GM19351 (cell line): ENCODE measurements around the gene PTPRN2.

ENCODE experiments used
- ATAC-seq: cut with Tn5 transposase; IDR thresholded peaks from one replicate; pipeline ENCODE4 v1.9.1; 2021; ENCODE audit warnings: mild to moderate bottlenecking, moderate library complexity; ENCODE audit not compliant: unreplicated experiment

PTPRN2 gene

DNA sequence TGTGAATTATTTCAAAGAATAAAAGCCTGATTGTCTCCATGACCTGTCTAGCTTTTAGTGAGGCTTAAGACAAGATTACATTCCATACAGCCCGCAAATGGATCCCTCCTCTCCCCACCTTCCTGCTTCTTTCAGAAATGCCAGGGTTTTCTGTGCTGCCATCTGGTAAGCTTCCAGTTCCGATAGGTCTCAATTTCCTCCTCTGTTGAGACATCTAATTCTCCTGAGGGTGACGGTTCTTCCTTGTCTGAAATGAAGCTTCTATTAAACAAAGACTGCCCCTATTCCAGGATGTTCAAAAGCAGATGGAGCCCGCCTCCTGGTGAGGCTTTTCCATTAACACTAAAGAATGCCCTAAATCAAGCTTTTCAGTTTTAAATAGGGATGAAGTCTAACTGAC lies 295.6 kb downstream of the PTPRN2 start:
- no peak for ATAC-seq

- no peak for ATAC-seq
Measured at GRCh38 chr7:158289761-158290523, 297.7 kb downstream of the PTPRN2 start.

DNA sequence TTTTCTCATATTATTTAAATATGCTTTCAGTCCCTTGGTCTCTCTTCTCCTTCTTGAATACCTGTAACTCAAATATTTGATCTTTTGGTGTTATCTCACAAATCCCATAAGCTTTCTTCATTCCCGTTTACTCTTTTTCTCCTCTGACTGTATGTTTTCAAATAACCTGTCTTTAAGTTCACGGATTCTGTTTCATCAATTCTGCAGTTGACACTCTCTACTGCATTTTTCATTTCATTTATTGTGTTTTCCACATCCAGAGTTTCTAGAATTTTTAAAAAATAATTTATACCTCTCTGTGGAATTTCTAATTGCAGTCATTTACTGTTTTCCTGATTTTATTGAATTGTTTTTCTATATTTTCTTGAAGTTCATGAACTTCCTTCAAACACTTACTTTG lies 298.4 kb downstream of the PTPRN2 start:
- ATAC-seq, result no peak

- no peak for ATAC-seq
Measured at GRCh38 chr7:158286210-158286609, 301.4 kb downstream of the PTPRN2 start.

DNA sequence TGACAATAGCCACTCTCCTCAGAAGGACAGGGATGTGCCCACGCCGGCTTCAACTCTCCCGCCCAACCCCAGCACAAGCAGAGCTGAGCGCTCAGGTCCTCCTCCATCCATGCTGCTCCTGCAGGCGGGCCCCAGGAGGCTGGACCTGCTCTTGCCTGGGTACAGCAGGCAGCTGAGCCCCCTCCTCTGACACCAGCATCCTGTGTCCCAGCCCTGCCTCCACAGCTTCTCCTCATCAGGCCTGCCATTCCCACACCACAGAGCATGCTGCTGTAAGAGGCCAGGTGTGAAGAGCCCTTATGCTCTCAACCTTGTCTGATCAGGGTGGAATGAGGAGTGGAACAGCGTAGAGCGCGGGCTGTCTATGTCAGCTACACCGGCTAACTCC lies 302.2 kb downstream of the PTPRN2 start:
- ATAC-seq, result no peak

DNA sequence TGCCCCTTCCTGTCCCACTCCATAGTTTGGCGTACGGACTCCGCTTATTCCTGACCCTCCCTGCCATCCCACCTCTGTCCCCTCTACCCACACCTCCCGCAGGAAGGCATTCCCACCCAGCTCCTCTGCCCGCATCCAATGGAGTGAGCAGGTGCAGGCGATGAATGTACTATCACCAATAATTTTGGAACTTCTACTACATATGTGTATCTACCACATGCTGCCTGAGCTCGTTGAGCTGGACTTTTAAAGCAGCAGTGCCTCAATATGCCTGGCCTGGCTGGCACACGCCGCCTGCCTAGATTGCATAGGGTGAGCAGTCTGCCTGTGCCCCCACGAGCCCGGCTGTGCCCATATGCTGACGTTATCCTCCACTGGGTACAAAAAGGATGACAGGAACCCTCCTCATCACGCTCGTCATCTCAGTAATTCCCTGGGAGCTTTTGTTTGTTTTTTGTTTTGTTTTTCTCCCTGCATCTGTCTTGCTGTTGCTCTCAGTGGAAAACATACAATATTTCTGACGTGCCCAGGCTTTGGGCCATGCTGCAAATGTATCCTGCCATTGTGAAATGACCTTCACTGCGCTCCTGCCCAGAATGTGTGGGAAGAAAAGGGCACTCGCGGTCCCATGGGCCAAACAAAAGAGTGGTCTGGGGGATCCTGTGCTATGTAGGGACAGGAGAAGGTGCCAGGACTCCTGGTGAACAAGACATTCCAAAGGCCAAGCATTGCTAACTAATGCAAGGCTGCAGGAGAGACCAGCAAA lies 302.8 kb downstream of the PTPRN2 start:
- ATAC-seq, result no peak

DNA sequence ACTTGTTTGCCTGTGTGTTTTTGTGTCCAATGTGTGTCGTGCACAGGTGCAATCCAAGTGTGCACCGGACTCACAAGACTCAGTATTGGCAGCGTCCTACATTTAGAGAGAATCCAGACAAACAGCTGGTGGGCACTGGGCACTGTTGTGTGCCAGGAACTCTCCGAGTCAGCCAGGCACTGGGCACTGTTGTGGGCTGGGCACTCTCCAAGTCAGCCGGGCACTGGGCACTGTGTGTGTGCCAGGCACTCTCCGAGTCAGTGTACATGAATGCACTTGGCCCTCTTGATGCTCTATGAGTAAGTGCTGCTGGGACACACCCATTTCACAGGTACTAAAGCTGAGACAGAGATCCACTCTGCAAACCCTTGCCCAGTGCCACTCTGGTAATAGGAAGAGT lies 303.5 kb downstream of the PTPRN2 start:
- ATAC-seq, result no peak

- no peak for ATAC-seq
Measured at GRCh38 chr7:158283016-158283974, 304.3 kb downstream of the PTPRN2 start.

GRCh38 chr7:158282461-158283001 lies 305.1 kb downstream of the PTPRN2 start:
- no peak for ATAC-seq

DNA sequence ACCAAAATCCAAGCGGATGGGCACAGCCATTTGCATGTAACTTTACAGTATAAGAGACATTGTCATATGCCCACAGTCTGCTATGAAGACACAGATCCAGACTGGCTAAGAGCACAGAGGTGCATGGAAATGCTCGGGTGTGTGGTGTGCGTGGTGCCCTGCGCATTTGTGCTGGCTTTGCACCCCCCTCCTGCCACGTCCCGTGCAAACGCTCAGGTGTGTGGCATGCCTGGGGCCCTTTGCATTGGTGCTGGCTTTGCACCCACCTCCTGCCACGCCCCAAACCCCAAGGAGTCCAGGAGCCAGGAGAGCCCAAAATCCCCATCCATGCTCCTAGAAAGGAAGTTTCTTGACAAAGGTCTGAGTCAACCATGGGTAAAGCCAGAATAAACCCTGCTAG lies 306.2 kb downstream of the PTPRN2 start:
- no peak for ATAC-seq

GRCh38 chr7:158280448-158281144 lies 307.0 kb downstream of the PTPRN2 start:
- no peak for ATAC-seq

DNA sequence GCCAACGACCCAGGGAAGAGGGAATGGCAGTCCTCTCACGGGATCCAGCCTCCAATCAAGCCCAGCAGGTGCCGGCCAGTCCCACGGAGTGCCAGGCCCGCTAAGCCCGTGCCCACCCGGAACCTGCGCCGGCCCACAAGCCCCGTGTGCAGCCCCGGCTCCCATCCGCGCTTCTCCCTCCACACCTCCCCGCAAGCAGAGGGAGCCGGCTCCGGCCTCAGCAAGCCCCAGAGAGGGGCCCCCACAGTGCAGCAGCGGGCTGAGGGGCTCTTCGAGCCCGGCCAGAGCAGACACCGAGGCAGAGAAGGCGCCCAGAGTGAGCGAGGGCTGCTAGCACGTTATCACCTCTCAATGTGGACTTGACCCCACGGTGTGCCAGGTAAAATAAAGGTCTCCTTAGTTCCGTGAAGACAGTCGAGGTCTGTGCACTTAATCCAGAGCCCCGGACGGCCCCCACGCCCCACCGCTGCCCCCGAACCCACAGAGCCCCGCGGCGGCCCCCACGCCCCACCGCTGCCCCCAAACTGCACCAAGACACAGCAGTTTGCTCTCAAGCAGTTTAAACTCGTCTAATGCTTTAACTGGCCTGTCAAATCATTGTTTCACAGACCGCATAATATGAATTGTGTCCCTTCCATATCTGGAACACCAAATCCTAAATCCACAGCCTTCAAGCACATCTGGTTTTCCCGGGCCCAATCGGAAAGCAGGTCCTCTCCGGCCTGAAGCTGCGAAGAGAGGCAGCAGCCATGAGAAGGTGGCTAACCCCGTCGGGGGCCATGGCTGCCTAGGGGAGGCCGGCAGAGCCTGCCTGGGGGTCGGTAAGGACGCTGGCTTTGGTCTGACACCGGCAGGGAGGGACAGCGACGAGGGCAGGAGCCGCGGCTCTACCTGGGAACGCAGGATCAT lies 307.8 kb downstream of the PTPRN2 start:
- ATAC-seq, result no peak

DNA sequence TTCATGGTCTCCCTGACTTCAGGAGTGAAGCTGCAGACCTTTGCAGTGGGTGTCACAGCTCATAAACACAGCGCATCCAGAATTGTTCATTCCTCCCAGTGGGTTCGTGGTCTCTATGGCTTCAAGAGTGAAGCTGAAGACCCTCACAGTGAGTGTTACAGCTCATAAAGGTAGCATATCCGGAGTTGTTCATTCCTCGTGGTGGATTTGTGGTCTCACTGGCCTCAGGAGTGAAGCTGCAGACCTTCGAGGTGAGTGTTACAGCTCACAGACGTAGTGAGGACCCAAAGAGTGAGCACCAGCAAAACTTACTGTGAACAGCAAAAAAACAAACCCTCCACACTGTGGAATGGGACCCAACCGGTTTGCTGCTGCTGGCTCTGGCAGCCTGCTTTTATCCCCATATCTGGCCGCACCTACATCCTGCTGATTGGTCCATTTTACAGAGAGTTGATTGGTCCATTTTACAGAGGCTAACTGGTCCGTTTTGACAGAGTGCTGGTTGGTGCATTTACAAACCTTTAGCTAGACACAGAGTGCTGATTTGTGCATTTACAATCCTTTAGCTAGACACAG lies 308.8 kb downstream of the PTPRN2 start:
- no peak for ATAC-seq

DNA sequence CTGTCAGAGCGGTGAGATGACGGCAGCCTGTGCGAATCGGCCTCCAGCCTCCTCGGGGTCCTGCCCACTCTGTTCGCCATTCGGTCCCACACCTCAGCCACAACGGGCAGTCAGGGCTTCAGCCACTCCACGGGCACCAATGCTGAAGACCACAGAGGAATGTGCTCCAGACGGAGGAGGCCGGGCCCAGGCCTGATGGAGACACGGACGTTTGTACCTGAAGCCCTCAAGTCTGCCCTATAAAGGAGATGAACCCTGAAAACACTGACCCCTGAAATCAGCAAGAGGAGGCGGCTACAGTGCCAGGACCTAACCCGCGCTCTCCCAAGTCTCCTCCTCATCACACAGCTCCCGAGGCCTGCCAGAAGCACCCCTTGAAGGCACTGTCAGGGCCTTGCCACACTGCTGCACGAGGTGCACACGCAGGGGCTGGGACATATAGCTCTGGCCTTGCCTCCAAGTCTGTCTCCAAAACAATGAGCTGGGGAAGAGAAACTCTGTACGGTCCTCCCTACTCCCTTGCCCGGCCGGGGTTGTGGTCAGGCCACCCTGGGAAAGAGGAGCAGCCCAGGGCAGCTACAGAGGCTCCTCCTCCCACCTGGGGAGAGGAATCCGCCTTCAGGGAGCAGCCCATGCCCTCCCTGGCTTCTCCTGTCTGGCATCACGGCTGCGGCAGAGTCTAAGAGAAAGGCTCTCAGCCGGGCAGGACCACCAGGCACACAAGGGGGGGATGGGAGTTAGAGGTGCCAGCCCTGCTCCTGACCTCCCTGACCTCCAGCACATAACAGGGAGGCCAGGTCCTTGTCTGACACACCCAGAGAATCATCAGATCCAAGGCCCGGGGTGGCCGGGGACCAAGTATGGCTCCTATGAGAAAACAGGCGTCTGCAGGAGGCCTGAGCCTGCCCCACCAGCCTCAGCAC lies 310.1 kb downstream of the PTPRN2 start:
- no peak for ATAC-seq

- ATAC-seq, result no peak
Measured at GRCh38 chr7:158276414-158277218, 311.0 kb downstream of the PTPRN2 start.

DNA sequence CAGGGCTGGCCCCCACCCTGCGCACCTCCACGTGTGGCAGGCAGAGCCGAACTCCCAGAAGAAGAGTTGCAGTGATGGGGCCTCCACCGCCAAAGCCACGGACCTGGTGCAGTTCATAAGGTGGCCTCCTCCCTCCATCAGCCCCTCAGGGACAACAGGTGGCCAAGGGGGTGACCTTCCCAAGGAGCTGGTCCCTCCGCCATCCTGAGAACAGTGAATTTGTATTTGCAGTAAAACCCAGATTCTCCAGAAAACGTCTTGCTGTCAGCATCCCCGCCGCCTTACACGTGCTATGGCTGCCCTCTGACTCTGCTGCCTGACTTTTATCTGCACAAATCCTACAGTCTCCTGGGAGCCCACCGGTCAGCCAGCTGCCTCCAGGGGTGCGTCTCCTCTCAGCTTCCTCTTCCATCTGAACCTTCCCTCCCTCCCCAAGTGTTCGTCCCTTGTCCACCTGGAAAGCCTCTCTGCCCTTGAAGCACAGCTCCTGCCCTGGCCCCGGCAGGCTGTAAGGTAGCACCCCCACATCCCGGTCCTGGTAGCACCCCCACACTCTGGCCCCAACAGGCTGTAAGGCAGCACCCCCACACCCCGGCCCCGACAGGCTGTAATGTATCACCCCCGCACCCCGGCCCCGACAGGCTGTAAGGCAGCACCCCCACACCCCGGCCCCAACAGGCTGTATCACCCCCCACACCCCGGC lies 311.8 kb downstream of the PTPRN2 start:
- ATAC-seq, result no peak

DNA sequence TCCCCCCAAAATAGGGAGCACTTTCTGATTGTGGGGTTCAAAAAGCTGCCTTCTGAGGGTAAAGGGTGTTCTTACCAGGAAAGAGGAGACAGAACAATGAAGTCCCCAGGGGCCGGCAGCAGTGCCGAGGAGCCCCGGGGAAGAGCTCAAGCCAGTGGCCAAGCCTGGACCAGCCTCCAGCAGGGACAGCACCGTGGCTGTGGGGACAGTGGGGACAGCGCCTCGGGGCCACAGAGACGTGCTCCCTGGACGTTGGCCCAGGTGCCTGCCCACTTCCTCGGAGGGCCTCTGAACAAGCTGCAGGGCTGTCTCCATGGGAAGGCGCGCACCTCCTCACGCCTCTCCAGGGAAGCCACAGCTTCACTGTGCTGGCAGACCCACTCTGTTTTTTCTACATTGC lies 312.6 kb downstream of the PTPRN2 start:
- no peak for ATAC-seq
